RWPE1 (cell line): ENCODE results near the gene GID4.

Source experiments
- CTCF ChIA-PET: fragments of 350-600 bp; sonication (Branson Sonifier 250); formaldehyde crosslinking; extraction: SDS; loops from one replicate; lab custom pipeline; 2021; lab: Yijun Ruan, JAX
- POLR2A ChIA-PET: fragments of 400-600 bp; formaldehyde crosslinking; extraction: SDS; loops from one replicate; lab custom pipeline; 2020; ENCODE audit warnings: antibody characterized with exemption; ENCODE audit not compliant: low non-redundant PET; lab: Yijun Ruan, JAX
- DNase-seq: peaks from one replicate; pipeline ENCODE4 v3.0.0; 2012; ENCODE audit warnings: low spot score
- H3K27ac ChIP-seq: fragments of 450-650 bp; 2 replicates; pipeline ENCODE4 v1.5.1; 2017
- TF ChIP-seq, protein P1 (sequence below): fragments of 450-650 bp; conservative IDR thresholded peaks from 2 replicates; pipeline ENCODE4 v1.5.1; 2017; ENCODE audit warnings: low read depth, mild to moderate bottlenecking

GID4 gene

DNA sequence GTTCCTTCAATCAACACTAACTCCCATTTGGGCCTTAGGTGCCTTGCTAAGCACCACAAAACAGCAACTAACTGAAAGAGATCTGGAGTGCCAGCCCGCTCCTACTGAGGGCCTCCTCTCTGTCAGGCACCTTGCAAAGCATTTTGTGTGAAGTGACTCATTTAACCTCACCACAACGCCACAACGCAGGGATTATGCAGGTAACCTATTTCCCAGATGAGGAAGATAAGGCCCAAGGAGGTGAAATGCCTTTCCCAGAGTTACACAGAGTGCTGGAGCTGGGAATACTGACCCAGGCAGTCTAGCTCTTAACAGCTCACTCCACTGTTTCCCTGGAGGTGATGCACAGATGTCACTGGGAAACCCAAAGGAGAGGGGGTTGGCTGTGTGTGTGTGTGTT, 33.7 kb upstream of the GID4 start:
- POLR2A ChIA-PET, result no interaction called here
- H3K27ac ChIP-seq, result no peak overlapping the region
- TF ChIP-seq, protein P1, sequence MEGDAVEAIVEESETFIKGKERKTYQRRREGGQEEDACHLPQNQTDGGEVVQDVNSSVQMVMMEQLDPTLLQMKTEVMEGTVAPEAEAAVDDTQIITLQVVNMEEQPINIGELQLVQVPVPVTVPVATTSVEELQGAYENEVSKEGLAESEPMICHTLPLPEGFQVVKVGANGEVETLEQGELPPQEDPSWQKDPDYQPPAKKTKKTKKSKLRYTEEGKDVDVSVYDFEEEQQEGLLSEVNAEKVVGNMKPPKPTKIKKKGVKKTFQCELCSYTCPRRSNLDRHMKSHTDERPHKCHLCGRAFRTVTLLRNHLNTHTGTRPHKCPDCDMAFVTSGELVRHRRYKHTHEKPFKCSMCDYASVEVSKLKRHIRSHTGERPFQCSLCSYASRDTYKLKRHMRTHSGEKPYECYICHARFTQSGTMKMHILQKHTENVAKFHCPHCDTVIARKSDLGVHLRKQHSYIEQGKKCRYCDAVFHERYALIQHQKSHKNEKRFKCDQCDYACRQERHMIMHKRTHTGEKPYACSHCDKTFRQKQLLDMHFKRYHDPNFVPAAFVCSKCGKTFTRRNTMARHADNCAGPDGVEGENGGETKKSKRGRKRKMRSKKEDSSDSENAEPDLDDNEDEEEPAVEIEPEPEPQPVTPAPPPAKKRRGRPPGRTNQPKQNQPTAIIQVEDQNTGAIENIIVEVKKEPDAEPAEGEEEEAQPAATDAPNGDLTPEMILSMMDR, result no peak
- DNase-seq, result no peak
- CTCF ChIA-PET, result interaction anchor here (0.7 to 1.1 kb wide), 2 partner anchors 8 to 119 kb away, joined by 3 read pairs; no protein-coding TSS in a partner anchor

DNA sequence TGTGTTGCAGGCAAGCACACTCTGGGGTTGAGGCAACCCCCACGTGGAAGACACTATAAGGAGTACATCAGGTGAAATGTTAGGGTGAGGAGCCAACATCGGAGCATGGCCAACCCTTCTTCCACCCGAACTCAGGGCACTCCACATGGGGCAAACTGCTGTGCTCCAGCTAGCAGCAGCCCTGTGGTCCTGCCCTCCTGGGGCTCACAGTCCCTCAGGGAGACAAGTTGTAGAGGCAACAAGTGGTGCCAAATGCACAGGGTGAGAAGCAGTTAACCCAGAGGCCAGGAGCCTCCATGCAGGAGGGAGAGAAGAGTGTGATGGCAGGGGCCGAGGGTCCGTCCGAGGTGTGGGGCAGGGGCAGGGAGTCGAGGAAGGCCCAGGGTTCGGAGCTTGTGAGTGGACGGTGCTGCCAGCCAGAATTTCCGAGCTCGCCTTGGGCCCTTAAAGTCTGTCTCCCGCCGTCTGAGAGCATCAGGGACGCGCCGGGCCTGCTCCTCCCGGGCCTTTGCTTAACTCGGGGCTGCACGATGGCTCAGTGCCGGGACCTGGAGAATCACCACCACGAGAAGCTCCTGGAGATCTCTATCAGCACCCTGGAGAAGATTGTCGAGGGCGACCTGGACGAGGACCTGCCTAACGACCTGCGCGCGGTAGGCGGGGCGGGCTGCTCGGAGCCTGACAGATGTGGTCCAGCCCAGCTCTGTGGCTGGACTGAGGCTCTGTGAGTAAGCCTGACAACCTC, 32.5 kb upstream of the GID4 start:
- H3K27ac ChIP-seq, result peak overlapping the region; percentile 11; the same call in 1 of the 2 replicates
- DNase-seq, result no peak
- TF ChIP-seq, protein P1, result no peak
- POLR2A ChIA-PET, result no interaction called here
- CTCF ChIA-PET, result no interaction called here

DNA sequence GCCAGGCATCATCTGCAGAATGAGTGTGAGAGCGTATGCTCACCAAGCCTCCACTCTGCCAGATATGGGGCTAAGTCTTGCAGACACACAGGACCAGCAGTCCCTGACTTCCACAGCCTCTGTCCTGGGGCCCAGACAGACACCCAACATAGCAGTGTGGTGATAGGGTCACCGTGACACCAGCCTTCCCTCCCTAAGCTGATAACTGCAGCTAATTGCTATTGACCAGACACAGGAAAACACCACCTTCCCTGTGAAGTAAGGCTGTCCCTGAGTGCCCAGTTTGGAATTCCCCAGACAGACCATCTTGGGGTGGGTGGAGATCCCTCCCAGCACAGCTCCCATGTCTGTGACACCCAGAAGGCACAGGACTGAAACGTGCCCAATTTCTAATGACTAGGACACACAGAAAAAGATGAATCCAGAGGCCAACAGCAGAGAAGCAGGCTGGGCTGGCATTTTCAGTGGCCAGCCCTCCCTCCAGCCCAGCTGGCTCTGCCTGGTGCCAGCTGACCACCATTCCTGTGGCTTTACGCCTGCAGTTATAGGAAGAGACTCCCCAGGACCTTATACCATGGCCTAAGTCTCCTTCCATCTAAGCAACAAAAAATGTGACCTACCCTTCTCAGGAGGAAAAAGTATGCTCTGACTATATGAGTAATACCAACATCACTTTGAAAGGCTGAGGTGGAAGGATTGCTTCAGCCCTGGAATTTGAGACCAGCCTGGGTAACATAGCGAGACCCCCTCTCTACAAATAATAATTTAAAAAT, 30.5 kb upstream of the GID4 start:
- TF ChIP-seq, protein P1, result no peak
- POLR2A ChIA-PET, result no interaction called here
- DNase-seq, result peak; percentile 28
- peak overlapping the region; percentile 11; the same call in 1 of the 2 replicates for H3K27ac ChIP-seq
- CTCF ChIA-PET, result interaction anchor here (0.6 kb wide), 2 partner anchors 43 to 78 kb away, joined by 3 read pairs; no protein-coding TSS in a partner anchor

DNA sequence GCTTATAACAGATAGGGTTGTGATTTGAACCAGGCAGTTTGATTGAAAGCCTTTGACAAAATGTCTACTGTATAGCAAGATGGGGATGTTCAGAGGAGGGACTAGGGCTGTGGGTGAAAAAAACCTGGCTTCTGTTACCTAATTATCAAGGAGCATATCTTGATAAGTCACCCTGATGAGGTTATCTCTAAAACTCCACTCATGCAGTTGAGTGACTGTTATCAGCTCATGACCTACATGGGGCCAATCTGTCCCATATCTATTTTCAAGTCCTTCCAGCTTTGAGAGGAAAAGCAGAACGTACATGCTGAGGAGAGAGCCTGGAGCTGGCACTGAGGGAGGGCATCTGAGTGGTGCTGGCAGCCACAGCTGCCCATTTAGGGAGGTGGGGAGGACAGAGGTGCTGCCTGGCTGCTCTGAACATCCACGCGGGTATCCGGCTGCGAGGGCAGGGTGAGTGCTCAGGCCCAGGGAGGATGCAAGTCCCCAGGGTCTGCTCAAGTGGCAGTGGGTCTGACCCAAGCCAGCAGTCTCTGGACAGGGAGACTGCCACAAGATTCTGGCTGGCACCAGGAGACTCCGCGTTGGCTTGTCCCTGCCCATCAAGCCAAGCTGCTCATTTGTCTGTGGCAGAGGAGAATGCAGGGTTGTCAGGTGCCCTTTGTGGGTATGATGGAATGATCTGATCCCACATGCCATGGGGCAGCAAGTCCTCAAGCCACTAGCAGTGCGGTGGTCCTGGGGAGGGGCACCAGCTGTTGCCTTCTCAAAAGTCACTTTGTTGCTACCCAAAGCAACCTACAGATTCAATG, 29.4 kb upstream of the GID4 start:
- CTCF ChIA-PET, result no interaction called here
- POLR2A ChIA-PET, result no interaction called here
- H3K27ac ChIP-seq, result no peak overlapping the region
- DNase-seq, result no peak
- TF ChIP-seq, protein P1, result no peak

DNA sequence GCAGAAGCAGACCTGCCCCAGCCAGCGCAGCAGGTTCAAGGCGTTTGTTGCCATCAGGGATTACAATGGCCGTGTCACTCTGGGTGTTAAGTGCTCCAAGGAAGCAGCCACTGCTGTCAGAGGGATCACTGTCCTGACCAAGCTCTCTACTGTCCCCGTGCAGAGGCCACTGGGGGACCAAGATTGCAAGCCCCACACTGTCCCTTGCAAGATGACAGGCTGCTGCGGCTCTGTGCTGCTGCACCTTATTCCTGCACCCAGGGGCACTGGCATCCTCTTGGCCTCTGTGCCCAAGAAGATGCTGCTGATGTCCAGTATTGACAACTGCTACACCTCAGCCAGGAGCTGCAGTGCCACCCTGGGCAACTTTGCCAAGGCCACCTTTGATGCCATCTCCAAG, 27.9 kb upstream of the GID4 start:
- ChIA-PET POLR2A (no interaction called here), CTCF (interaction anchor here (0.6 kb wide), 1 partner anchor 88 kb away, joined by 3 read pairs; no protein-coding TSS in a partner anchor)
- no peak overlapping the region for H3K27ac ChIP-seq
- TF ChIP-seq, protein P1, result no peak
- DNase-seq, result no peak

DNA sequence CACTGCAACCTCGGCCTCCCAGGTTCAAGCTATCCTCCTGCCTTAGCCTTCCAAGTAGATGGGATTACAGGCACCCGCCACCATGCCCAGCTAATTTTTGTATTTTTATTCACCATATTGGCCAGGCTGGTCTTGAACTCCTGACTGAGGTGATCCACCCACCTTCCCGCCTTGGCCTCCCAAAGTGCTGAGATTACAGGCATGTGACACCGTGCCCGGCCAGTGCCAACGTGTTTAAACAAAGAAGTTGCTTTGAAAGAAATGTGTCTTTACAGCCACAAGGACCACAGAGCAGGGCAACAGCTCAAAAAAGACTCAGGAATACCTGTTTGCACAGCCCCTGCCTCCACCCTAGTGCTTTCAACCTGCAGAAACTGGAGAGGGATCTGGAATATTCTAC, 25.2 kb upstream of the GID4 start:
- CTCF ChIA-PET, result interaction anchor here (0.6 to 1.1 kb wide), 3 partner anchors 9 to 1296 kb away, joined by 3 to 4 read pairs (median 3); no protein-coding TSS in a partner anchor
- TF ChIP-seq, protein P1, result no peak

More for the DNA sequence above, 25.2 kb upstream of the GID4 start:
- no peak for DNase-seq
- POLR2A ChIA-PET, result no interaction called here
- H3K27ac ChIP-seq, result no peak overlapping the region
